CD4-positive, CD25-positive, alpha-beta regulatory T cell (primary cell): Measurements from ENCODE around the gene STX11. TPM values are rescaled to one million over a fixed set of nuclear protein-coding genes. Genes with fewer than 3 reads are reported as not detected.

ENCODE experiments used
- ATAC-seq, 2 donors: fragments of 150-1000 bp; cut with Tn5 transposase; one replicate each; pipeline ENCODE4 v1.10.0; 2021; ENCODE audit warnings: low read depth in 2 of 2, moderate number of reproducible peaks in 2 of 2, moderate library complexity in 1 of 2
- DNase-seq, 3 donors: peaks; one replicate each; pipeline versions ENCODE4 v3.0.0 to v3.0.0-alpha.2; 2012 to 2022; ENCODE audit warnings: mixed read lengths in 1 of 3
- H3K27ac ChIP-seq: one replicate; pipeline ENCODE4 v1.7.0; 2013; ENCODE audit warnings: mild to moderate bottlenecking, low read length; ENCODE audit not compliant: insufficient read depth, poor library complexity, severe bottlenecking
- H3K27me3 ChIP-seq: one replicate; pipeline ENCODE4 v1.7.0; 2013; ENCODE audit warnings: low read length; ENCODE audit not compliant: control insufficient read depth, insufficient read depth
- H3K36me3 ChIP-seq: one replicate; pipeline ENCODE4 v1.7.0; 2013; ENCODE audit warnings: mild to moderate bottlenecking, low read length, moderate library complexity; ENCODE audit not compliant: control insufficient read depth, insufficient read depth
- H3K4me1 ChIP-seq: 2 replicates; pipeline ENCODE4 v1.7.0; 2013; ENCODE audit warnings: mild to moderate bottlenecking, low read length; ENCODE audit not compliant: insufficient read depth, control insufficient read depth, poor library complexity, severe bottlenecking
- H3K4me3 ChIP-seq: one replicate; pipeline ENCODE4 v1.7.0; 2013; ENCODE audit warnings: low read depth, mild to moderate bottlenecking, low read length, moderate library complexity
- H3K9me3 ChIP-seq, 2 experiments: 1 replicate in 1 of 2; 2 replicates in 1 of 2; pipeline ENCODE4 v1.7.0; 2013; ENCODE audit warnings: low read length in 2 of 2, mild to moderate bottlenecking in 1 of 2, moderate library complexity in 1 of 2; ENCODE audit not compliant: control insufficient read depth in 2 of 2
- H3K27ac Mint-ChIP-seq, 3 donors: one replicate each; pipeline ENCODE4 v1.8.0; 2020 to 2022; ENCODE audit warnings: mild to moderate bottlenecking in 3 of 3, mixed read lengths in 3 of 3, moderate library complexity in 2 of 3
- H3K27me3 Mint-ChIP-seq: one replicate; pipeline ENCODE4 v1.8.0; 2022; ENCODE audit warnings: mild to moderate bottlenecking, mixed read lengths
- H3K36me3 Mint-ChIP-seq: one replicate; pipeline ENCODE4 v1.8.0; 2020; ENCODE audit warnings: mixed read lengths
- H3K4me1 Mint-ChIP-seq, 4 donors: one replicate each; pipeline ENCODE4 v1.8.0; 2020 to 2022; ENCODE audit warnings: mixed read lengths in 4 of 4, mild to moderate bottlenecking in 1 of 4
- H3K4me3 Mint-ChIP-seq, 4 donors: one replicate each; pipeline ENCODE4 v1.8.0; 2020 to 2022; ENCODE audit warnings: mild to moderate bottlenecking in 4 of 4, mixed read lengths in 4 of 4, moderate library complexity in 3 of 4
- H3K9me3 Mint-ChIP-seq, 7 donors: one replicate each; pipeline ENCODE4 v1.8.0; 2020 to 2022; ENCODE audit warnings: mixed read lengths in 7 of 7, mild to moderate bottlenecking in 3 of 7, moderate library complexity in 2 of 7
- polyA plus RNA-seq, 4 donors: library from polyadenylated mRNA; unstranded; fragments of 300-500 nt; fragmentation: Illumina TruSeq; gene quantifications; one replicate each; pipeline ENCODE4 v1.2.3, GENCODE V29; 2021
- total RNA-seq: library from RNA; stranded (reverse); gene quantifications from one replicate; pipeline ENCODE4 v1.2.3, GENCODE V29; 2022

The STX11 gene
- total and polyA plus RNA-seq, 5 donors from 2014 or later: 18.2 to 30.1 (median 24.9) TPM

- Mint-ChIP-seq H3K27ac (no peak overlapping the region), H3K36me3 (peaks cover 19% of the 10 kb centered on the region), H3K4me1 (peaks cover 12 to 23% (median 18%) of the 10 kb centered on the region in 4 donors), H3K4me3 (no peak overlapping the region), H3K27me3 (no peaks in the 10 kb centered on the region), H3K9me3 (peaks cover 0 to 2% (median 0%) of the 10 kb centered on the region in 7 donors)
- DNase-seq (no peak), ATAC-seq (no peak)
- Histone ChIP-seq H3K4me1 (no peaks in the 10 kb centered on the region), H3K9me3 (no peaks in the 10 kb centered on the region), H3K27ac (no peak overlapping the region), H3K36me3 (peaks cover 21% of the 10 kb centered on the region), H3K27me3 (no peaks in the 10 kb centered on the region), H3K4me3 (no peak overlapping the region)
These were observed 35.0 kb downstream of the STX11 start for GRCh38 chr6:144185133-144185836.

GRCh38 chr6:144186817-144187625, 36.7 kb downstream of the STX11 start:
- H3K4me3 ChIP-seq: no peak overlapping the region
- H3K36me3 ChIP-seq: peaks cover 21% of the 10 kb centered on the region
- H3K27me3 Mint-ChIP-seq: no peaks in the 10 kb centered on the region
- H3K27ac Mint-ChIP-seq: no peak overlapping the region
- peaks cover 5 to 14% (median 11%) of the 10 kb centered on the region in 4 donors for H3K4me1 Mint-ChIP-seq
- peaks cover 0 to 2% (median 0%) of the 10 kb centered on the region in 7 donors for H3K9me3 Mint-ChIP-seq
- no peak overlapping the region for H3K27ac ChIP-seq
- ATAC-seq (no peak), DNase-seq (no peak)
- H3K4me3 Mint-ChIP-seq: no peak overlapping the region
- no peaks in the 10 kb centered on the region for H3K27me3 ChIP-seq
- H3K9me3 ChIP-seq: no peaks in the 10 kb centered on the region
- H3K4me1 ChIP-seq: no peaks in the 10 kb centered on the region
- peaks cover 15% of the 10 kb centered on the region for H3K36me3 Mint-ChIP-seq

GRCh38 chr6:144189351-144189750, 39.0 kb downstream of the STX11 start:
- Histone ChIP-seq H3K4me1 (no peaks in the 10 kb centered on the region), H3K4me3 (no peak overlapping the region), H3K27ac (no peak overlapping the region), H3K36me3 (peaks cover 21% of the 10 kb centered on the region), H3K9me3 (no peaks in the 10 kb centered on the region), H3K27me3 (no peaks in the 10 kb centered on the region)
- peaks cover 15% of the 10 kb centered on the region for H3K36me3 Mint-ChIP-seq
- no peak for ATAC-seq
- H3K27me3 Mint-ChIP-seq: no peaks in the 10 kb centered on the region
- peaks cover 0 to 2% (median 0%) of the 10 kb centered on the region in 7 donors for H3K9me3 Mint-ChIP-seq
- no peak for DNase-seq
- no peak overlapping the region for H3K27ac Mint-ChIP-seq
- H3K4me1 Mint-ChIP-seq: peaks cover 0 to 5% (median 1%) of the 10 kb centered on the region in 4 donors
- no peak overlapping the region for H3K4me3 Mint-ChIP-seq

- Histone ChIP-seq H3K27ac (no peak overlapping the region), H3K27me3 (no peaks in the 10 kb centered on the region), H3K36me3 (peaks cover 21% of the 10 kb centered on the region), H3K4me3 (no peak overlapping the region), H3K4me1 (no peaks in the 10 kb centered on the region), H3K9me3 (no peaks in the 10 kb centered on the region)
- ATAC-seq (no peak), DNase-seq (no peak)
- no peak overlapping the region for H3K27ac Mint-ChIP-seq
- no peak overlapping the region for H3K4me3 Mint-ChIP-seq
- H3K4me1 Mint-ChIP-seq: peaks cover 0 to 5% (median 1%) of the 10 kb centered on the region in 4 donors
- no peaks in the 10 kb centered on the region for H3K27me3 Mint-ChIP-seq
- H3K9me3 Mint-ChIP-seq: peaks cover 0 to 2% (median 0%) of the 10 kb centered on the region in 7 donors
- peaks cover 15% of the 10 kb centered on the region for H3K36me3 Mint-ChIP-seq
These were observed 39.8 kb downstream of the STX11 start for GRCh38 chr6:144190080-144190479.

GRCh38 chr6:144190593-144190992, 40.3 kb downstream of the STX11 start:
- H3K4me1 Mint-ChIP-seq: peaks cover 0 to 5% (median 0%) of the 10 kb centered on the region in 4 donors
- Histone ChIP-seq H3K4me3 (no peak overlapping the region), H3K36me3 (peaks cover 19% of the 10 kb centered on the region), H3K27ac (no peak overlapping the region), H3K4me1 (no peaks in the 10 kb centered on the region), H3K27me3 (no peaks in the 10 kb centered on the region), H3K9me3 (no peaks in the 10 kb centered on the region)
- no peaks in the 10 kb centered on the region for H3K27me3 Mint-ChIP-seq
- no peak overlapping the region for H3K4me3 Mint-ChIP-seq
- DNase-seq: no peak
- H3K9me3 Mint-ChIP-seq: peaks cover 0 to 2% (median 0%) of the 10 kb centered on the region in 7 donors
- H3K27ac Mint-ChIP-seq: peak overlapping the region in 2 of 3 donors; percentile 31 to 84
- no peak for ATAC-seq
- peaks cover 12% of the 10 kb centered on the region for H3K36me3 Mint-ChIP-seq

- Mint-ChIP-seq H3K27ac (no peak overlapping the region), H3K27me3 (no peaks in the 10 kb centered on the region), H3K9me3 (peaks cover 0 to 3% (median 0%) of the 10 kb centered on the region in 7 donors), H3K36me3 (peaks cover 2% of the 10 kb centered on the region), H3K4me3 (no peak overlapping the region), H3K4me1 (peaks cover 0 to 9% (median 1%) of the 10 kb centered on the region in 4 donors)
- no peak overlapping the region for H3K27ac ChIP-seq
- DNase-seq: no peak
- no peak for ATAC-seq
- no peaks in the 10 kb centered on the region for H3K27me3 ChIP-seq
- no peak overlapping the region for H3K4me3 ChIP-seq
- no peaks in the 10 kb centered on the region for H3K4me1 ChIP-seq
- no peaks in the 10 kb centered on the region for H3K9me3 ChIP-seq
- peaks cover 2% of the 10 kb centered on the region for H3K36me3 ChIP-seq
These were observed 42.9 kb downstream of the STX11 start for GRCh38 chr6:144193181-144193580.

- Histone ChIP-seq H3K27me3 (no peaks in the 10 kb centered on the region), H3K4me1 (peaks cover 5% of the 10 kb centered on the region), H3K27ac (no peak overlapping the region), H3K9me3 (no peaks in the 10 kb centered on the region), H3K4me3 (no peak overlapping the region), H3K36me3 (no peaks in the 10 kb centered on the region)
- H3K27ac Mint-ChIP-seq: no peak overlapping the region
- no peaks in the 10 kb centered on the region for H3K36me3 Mint-ChIP-seq
- H3K4me1 Mint-ChIP-seq: peaks cover 9 to 13% (median 12%) of the 10 kb centered on the region in 4 donors
- no peaks in the 10 kb centered on the region for H3K27me3 Mint-ChIP-seq
- H3K4me3 Mint-ChIP-seq: no peak overlapping the region
- ATAC-seq: no peak
- DNase-seq: no peak
- peaks cover 0 to 10% (median 5%) of the 10 kb centered on the region in 7 donors for H3K9me3 Mint-ChIP-seq
These were observed 44.0 kb downstream of the STX11 start for GRCh38 chr6:144194293-144194810.
